Stimulated activated CD8-positive, alpha-beta memory T cell treated with anti-CD3 and anti-CD28 coated beads, Interleukin-2, amount 100 ng/mL, for 1 hour (primary cell): ENCODE data around the gene BCAS3.

Source experiments
- DNase-seq, 2 donors: peaks; one replicate each; pipeline ENCODE4 v3.0.0-alpha.2; 2020; ENCODE audit warnings: low read depth in 2 of 2

BCAS3 gene

DNA sequence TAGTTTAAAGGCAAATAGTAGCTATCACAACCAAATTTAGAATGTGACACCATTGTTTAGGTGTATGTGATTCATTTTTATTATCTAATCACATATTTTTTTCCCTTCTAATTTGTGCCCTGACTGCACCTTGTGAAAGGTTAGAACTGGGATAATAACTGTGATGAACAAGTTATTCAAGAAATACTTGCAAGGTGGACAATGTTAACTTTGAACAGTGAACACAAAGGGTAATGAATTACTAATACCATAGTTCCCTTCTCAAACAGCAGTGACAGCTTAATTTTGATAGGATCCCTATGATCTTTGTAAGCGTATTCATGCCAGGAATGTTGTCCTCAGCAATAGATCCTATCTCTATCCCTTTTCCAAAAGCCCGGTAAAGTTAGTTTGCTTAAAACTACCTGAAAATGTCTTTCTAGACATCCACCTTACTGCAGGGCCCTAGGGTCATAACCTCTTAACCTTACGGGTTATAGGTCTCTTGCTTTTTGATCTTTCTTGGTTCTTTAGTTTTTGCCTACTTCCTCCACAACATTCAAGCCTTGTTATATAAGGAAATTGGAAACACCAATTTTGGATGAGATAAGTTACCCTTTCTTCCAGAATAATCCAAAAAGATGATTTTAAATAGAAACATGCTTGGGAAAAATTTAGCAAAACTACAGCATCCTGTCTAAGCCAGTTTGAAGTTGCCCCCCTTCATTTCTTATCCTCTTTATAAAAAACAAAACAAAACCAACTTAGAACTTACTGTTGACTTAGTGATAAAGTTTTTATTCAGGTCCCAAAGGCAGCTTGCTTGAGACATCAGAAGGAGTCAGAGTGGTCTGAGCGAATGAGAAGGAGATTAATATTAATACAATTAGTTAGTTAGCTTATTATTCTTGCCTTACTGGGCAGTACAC, 522.0 kb downstream of the BCAS3 start:
- no peak for DNase-seq

- no peak for DNase-seq
These were observed 522.7 kb downstream of the BCAS3 start for GRCh38 chr17:61200339-61200715.

- DNase-seq, result no peak
These were observed 523.6 kb downstream of the BCAS3 start for GRCh38 chr17:61201211-61201610.

GRCh38 chr17:61202564-61202963, 524.9 kb downstream of the BCAS3 start:
- DNase-seq, result no peak

GRCh38 chr17:61203671-61204131, 526.0 kb downstream of the BCAS3 start:
- no peak for DNase-seq

GRCh38 chr17:61204456-61204855, 526.8 kb downstream of the BCAS3 start:
- DNase-seq, result no peak

- DNase-seq, result no peak
These were observed 527.8 kb downstream of the BCAS3 start for GRCh38 chr17:61205401-61205800.

DNA sequence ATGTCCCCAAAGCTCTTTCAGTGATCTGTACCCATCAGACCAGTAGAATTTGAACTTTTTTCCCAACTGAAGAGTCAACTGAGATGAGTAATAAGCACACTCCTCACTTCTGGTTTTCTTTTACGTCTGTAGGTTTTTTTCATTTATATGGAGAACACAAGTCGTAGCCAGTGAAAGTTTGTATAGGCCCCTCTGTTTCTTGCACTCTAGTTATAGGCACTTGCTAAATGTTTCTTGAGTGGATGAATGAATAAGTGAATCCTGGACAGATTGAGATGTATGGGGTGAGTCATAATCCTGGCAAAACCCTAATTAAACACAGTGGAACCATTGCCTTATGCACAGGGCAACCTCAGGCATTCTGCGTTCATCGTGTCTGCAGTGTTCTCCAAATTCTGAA, 528.3 kb downstream of the BCAS3 start:
- no peak for DNase-seq

DNA sequence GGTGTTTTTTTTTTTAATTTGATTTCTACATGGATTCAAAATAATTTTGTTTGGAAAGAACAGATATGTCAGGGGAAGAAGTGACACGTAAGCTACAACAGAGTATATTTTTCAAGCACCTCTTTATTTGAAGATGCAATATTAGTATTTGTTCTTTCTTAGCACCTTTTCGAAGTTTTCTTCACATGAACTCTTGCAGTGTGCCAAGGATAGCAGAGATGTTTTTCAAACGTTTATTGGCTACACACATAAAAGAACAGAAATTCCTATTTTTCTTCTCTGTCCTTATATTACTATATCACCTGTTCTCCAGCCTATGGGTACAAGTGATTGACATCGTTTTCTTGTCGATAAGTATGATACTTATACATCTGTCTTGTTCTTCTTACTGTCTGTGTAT, 529.3 kb downstream of the BCAS3 start:
- no peak for DNase-seq

DNA sequence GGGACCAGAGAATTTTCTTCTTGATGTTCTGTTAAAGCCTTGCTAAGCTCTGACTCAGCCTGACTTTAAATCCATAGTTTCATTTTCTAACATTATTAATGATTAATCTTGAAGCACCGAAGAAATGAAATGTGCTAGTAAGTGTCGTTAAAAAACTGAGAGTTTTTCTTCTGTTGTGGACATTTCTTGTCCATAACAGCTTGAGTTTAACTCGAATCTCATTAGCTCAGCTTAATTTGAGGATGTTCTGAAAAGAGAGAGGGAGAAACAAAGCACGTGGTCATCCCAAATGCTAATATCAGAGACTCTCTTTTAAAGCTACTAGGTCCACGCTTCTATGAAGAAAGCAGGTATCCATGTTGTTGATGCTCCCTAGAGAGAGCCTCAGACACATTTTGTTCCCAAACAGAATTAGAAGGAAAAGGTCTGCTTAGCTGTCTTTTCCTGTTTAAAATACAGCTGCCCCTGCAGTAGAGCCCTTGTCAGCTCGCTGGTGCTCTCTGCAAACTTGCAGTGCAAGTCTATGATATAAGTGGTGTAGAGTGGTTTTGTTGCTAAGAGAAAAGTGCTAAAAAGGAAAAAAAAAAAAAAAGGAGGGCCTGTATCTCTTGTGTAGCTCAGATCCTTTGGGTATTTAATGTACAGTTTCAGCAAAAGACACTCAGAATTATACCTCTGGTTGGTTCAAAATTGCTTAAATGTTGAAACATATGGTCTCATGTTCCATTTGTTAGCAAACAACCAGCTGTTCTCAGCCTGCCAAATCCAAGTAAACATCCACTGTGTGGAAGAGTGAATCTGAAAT, 530.9 kb downstream of the BCAS3 start:
- DNase-seq, result no peak

- DNase-seq, result no peak
These were observed 531.4 kb downstream of the BCAS3 start for GRCh38 chr17:61209106-61209439.

DNA sequence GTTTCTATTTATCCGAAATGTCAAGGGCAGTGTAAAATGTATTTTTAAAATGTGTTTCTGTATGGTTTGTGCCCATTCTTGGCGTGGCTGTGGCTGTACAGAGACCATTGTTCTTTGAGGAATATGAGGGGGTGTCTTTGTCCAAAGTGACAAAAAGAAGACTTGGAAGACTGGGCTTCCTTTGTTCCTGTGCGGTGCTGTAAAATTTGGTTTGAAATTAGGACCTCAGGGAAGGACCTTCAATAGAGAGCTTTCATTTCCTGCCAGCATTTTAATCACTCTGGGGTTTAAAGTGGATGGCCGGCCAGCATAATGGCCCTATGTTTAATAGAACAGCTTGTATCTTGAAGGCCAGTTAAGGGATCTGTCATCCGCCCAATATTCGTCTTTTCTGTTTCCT, 531.9 kb downstream of the BCAS3 start:
- no peak for DNase-seq

GRCh38 chr17:61211236-61211635, 533.6 kb downstream of the BCAS3 start:
- DNase-seq, result no peak

DNA sequence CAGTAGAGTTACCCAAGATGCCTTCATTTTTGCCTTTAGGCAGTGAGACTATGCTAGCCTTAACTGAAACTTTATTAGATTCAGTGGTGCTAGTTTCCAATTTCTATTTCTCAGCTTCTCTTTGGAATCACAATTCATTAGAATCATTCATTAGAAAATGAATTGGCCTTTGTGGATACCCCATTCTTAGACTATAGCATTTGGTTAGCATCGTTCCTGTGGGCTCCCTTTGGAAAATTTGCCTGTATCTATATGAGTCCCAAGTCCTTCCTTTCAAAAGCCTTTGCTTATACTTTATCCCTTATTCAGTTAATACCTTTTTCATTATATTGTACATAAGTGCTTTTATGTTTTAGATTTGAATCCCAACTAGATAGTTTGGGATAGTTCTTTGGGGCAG, 535.0 kb downstream of the BCAS3 start:
- DNase-seq, result no peak

DNA sequence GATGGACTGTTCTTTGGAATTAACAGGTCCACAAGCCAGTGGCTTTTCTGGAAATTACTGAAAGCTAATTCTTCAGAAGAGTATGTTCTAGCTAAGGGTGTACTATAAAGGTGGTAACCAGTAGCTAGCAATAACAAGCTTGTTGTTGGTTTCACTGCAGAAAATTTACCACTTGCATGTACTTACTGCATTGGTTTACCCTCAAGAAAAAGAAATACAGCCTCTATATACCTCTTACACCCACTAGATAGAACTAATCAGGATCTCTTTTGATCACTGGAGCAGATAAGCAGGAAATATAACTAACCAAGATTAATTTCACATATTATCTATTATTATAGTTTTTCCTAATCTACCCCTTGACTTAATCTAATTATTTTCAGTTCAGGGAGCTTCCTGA, 537.1 kb downstream of the BCAS3 start:
- DNase-seq, result no peak

- no peak for DNase-seq
These were observed 538.4 kb downstream of the BCAS3 start for GRCh38 chr17:61216066-61216465.

DNA sequence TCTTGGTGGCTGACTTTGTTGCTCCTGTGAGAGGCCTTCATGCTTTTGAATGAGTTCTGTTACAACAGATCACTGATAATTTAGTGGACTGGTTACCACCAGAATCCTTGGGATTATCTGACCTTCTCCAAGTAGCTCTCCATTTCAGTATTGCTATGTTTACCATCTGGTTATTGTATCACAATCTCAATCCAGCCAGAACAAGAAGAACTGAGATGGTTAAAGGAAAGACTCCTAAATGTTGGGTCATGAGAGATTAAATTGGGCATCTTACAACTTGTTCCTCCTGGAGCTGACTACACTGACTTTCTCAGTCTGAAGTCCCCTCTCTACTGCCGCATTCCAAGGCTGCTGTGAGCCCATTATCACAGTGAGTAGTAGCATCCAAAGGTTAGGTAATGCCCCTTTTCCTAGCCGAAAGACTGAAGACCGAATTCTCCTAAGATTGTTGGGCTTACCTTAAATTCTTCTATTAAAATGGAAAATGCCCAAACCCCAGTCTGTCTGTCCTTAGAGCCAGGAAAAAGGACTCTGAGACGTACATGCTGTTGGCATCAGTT, 540.3 kb downstream of the BCAS3 start:
- DNase-seq, result no peak

- DNase-seq, result no peak
These were observed 540.8 kb downstream of the BCAS3 start for GRCh38 chr17:61218438-61218837.

DNA sequence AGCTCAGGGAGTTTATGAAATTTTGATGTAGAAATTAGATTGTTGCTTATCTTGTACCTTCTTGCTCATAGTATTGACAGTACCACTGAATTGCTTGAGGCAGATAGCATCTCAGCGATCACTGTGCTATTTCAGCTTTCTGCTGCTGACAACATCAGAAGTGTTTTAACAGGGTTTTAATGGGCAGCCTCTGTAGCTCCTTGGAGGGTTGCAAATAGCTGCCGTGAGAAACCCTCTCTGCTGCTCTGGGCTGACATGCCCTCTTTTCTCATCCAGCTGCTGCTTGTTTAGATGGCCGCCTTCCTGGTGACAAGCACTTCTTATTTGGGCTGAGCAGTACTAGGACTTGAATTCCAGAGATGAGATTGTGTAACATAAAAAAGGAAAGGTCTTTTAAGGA, 541.8 kb downstream of the BCAS3 start:
- no peak for DNase-seq

GRCh38 chr17:61221181-61221580, 543.5 kb downstream of the BCAS3 start:
- no peak for DNase-seq

DNA sequence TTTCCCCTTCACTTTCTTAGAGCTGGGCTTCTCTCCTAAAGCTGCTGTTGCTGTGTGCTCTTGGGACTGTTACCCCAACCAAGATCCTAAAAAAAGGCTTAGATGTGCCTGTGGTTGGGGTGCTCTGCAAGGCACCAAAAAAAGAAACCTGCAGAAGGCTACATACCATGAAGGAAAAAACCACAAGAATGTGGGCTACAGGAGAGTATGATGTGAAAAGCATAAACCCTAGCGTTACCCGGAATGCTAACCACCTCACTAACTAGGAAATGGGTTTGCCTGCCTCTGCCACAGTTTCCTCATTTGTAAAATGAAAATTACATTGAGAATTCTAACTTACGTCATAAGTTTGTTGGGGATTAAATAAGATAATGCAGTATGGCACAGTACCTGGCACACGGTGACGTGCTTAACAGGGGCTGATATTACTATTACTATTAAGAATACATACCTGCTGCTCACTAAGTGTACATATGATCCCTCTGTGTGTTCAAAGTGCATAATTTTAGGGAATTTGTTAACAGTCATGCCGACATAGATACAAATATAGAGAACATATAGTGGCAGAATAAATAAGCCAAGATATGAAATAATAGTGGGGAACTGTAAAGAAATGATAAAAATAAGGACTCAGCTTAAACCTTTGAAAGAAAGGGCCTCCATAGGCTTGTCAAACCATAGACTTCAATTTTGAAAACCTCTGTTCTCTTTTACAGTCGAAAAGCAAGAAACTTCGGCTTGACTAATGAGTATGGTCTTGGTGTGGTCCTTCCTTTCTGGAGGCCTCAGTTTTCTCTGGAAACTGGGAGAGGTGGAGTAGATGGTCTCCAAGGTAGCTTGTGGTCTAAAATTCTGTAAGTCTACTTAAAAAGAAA, 544.2 kb downstream of the BCAS3 start:
- no peak for DNase-seq

GRCh38 chr17:61223725-61224124, 546.1 kb downstream of the BCAS3 start:
- no peak for DNase-seq
